Measurements from ENCODE around the gene ASAP3. TPM values are rescaled to one million over a fixed set of nuclear protein-coding genes. Genes with fewer than 3 reads are reported as not detected.

ASAP3 gene
- total and polyA plus RNA-seq, 8 donors, result 35.2 to 51.6 (median 44.9) TPM

DNA sequence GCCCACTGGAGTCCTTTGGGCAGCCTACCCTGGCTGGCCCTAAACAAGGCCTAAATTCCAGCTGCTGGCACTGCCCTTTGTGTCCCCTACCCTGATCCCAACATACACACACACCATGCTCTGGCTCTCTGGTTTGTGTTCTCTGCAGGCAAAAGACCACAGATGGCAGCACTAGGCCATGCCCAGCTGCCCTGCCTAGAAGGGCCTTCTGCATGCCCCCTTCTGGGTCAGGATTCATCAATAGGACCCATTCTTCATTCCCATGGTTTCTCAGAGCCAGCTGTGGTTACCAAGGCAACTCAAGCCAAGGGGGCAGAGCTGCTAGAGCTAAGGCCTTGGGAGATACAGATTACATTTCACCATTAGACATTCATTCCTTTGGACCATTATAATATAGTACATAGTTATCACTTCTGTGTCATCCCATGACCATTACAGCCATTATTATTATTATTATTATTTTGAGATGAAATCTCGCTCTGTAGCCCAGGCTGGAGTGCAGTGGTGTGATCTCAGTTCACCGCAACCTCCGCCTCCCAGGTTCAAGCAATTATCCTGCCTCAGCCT is 17.5 kb downstream of the ASAP3 start:
- no peaks in the 10 kb centered on the region for H3K9me3 ChIP-seq
- intact Hi-C loops (cut with DNase I), result no loop called here
- DNase-seq, result no peak
- TF ChIP-seq, protein P1, sequence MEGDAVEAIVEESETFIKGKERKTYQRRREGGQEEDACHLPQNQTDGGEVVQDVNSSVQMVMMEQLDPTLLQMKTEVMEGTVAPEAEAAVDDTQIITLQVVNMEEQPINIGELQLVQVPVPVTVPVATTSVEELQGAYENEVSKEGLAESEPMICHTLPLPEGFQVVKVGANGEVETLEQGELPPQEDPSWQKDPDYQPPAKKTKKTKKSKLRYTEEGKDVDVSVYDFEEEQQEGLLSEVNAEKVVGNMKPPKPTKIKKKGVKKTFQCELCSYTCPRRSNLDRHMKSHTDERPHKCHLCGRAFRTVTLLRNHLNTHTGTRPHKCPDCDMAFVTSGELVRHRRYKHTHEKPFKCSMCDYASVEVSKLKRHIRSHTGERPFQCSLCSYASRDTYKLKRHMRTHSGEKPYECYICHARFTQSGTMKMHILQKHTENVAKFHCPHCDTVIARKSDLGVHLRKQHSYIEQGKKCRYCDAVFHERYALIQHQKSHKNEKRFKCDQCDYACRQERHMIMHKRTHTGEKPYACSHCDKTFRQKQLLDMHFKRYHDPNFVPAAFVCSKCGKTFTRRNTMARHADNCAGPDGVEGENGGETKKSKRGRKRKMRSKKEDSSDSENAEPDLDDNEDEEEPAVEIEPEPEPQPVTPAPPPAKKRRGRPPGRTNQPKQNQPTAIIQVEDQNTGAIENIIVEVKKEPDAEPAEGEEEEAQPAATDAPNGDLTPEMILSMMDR (IDR thresholded peaks at IDR 0.05), result no peak
- H3K27ac ChIP-seq, result no peak overlapping the region
- ATAC-seq, result no peak
- H3K27me3 ChIP-seq, result no peaks in the 10 kb centered on the region
- no peaks in the 10 kb centered on the region for H3K36me3 ChIP-seq
- H3K4me3 ChIP-seq, result no peak overlapping the region
- peaks cover 0 to 7% of the 10 kb centered on the region in 2 donors for H3K4me1 ChIP-seq

DNA sequence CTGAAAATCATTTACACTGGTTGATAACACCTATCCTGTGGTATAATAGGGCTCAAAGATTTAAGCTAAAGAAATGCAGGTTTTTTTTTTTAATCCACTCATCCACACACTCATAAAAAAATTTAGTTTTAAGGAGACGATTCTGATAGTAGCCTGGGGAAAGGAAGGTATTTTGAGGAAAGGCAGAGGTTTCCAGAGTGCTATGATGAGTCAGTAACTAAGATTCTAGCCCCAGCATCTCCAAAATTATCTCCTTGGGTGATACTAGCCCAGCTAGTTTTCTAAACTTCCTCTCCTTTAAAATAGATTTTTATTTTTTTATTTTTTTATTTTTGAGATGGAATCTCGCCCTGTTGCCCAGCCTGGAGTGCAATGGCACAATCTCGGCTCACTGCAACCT is 20.7 kb downstream of the ASAP3 start:
- Histone ChIP-seq H3K4me1 (no peaks in the 10 kb centered on the region), H3K27ac (no peak overlapping the region), H3K4me3 (no peak overlapping the region), H3K36me3 (no peaks in the 10 kb centered on the region), H3K9me3 (no peaks in the 10 kb centered on the region), H3K27me3 (no peaks in the 10 kb centered on the region)
- no peak for DNase-seq
- intact Hi-C loops (cut with DNase I), result no loop called here
- ATAC-seq, result no peak
- TF ChIP-seq, protein P1 (IDR thresholded peaks at IDR 0.05), result no peak

DNA sequence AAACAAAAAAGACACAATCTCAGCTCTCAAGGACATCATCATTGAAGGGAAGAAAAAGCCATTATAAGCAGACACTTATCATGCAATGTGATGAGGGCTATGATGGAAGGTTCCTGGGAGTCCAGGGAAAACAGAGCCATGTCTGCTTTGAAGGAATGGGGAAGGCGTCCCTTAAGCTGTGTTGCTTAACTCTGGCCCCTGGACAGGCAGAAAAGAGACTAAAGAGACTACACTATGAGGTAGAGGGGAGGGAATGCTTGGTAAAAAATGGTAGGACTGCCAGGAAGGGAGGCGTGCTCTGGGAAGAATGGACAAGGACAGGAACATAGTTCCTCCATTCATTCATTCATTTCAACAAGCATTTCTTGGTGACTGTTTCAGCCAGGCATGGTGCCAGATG is 21.2 kb downstream of the ASAP3 start:
- TF ChIP-seq, protein P1 (IDR thresholded peaks at IDR 0.05), result no peak
- H3K36me3 ChIP-seq, result no peaks in the 10 kb centered on the region
- H3K4me3 ChIP-seq, result no peak overlapping the region
- no peak overlapping the region for H3K27ac ChIP-seq
- ATAC-seq, result no peak
- intact Hi-C loops (cut with DNase I), result no loop called here
- no peaks in the 10 kb centered on the region for H3K9me3 ChIP-seq
- H3K27me3 ChIP-seq, result no peaks in the 10 kb centered on the region
- DNase-seq, result no peak
- H3K4me1 ChIP-seq, result no peaks in the 10 kb centered on the region

DNA sequence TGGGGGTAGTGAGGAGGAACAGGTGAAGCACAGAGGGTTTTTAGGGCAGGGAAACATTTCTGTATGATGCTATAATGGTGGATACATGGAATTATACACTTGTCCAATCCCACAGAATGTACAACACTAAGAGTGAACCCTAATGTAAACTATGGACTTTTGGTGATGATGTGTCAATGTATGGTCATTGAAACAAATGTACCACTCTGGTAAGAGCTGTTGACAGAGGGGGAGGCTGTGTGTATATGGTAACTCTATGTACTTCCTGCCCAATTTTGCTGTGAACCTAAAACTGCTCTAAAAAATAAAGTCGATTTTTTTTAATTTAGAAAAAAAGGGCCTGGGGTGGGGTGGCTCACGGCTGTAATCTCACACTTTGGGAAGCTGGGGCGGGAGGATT is 22.9 kb downstream of the ASAP3 start:
- DNase-seq, result no peak
- intact Hi-C loops (cut with DNase I), result no loop called here
- H3K36me3 ChIP-seq, result no peaks in the 10 kb centered on the region
- H3K4me3 ChIP-seq, result no peak overlapping the region
- H3K27ac ChIP-seq, result no peak overlapping the region
- no peaks in the 10 kb centered on the region for H3K4me1 ChIP-seq
- no peaks in the 10 kb centered on the region for H3K9me3 ChIP-seq
- ATAC-seq, result no peak
- no peaks in the 10 kb centered on the region for H3K27me3 ChIP-seq
- TF ChIP-seq, protein P1 (IDR thresholded peaks at IDR 0.05), result no peak

DNA sequence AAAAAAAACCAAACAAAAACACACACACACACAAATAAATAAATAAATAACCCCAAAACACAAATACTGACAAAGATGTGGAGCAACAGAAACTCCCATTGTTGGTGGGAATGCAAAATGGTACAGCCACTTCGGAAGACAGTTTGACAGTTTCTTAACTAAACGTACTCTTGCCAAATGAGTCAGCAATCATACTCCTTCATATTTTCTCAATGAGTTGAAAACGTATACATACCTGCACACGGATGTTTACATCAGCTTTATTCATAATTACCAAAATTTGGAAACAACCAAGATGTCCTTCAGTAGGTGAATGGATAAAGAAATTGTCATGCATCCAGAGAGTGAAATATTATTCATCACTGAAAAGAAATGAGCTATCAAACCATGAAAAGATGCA is 23.5 kb downstream of the ASAP3 start:
- no peaks in the 10 kb centered on the region for H3K9me3 ChIP-seq
- TF ChIP-seq, protein P1 (IDR thresholded peaks at IDR 0.05), result no peak
- H3K4me3 ChIP-seq, result no peak overlapping the region
- H3K4me1 ChIP-seq, result no peaks in the 10 kb centered on the region
- H3K27ac ChIP-seq, result no peak overlapping the region
- no peaks in the 10 kb centered on the region for H3K27me3 ChIP-seq
- no peaks in the 10 kb centered on the region for H3K36me3 ChIP-seq
- intact Hi-C loops (cut with DNase I), result no loop called here
- DNase-seq (no peak), ATAC-seq (no peak)

Measured in left lung (tissue), 10 donors.